AG04449 (cell line): ENCODE results near the gene HMGB4.

ENCODE experiments used
- CTCF ChIA-PET: fragments of 350-600 bp; formaldehyde crosslinking; extraction: SDS; loops from one replicate; lab custom pipeline; 2021; ENCODE audit warnings: antibody characterized with exemption; lab: Yijun Ruan, JAX
- POLR2A ChIA-PET: fragments of 400-600, 350-600 bp; formaldehyde crosslinking; extraction: SDS; loops from one replicate; lab custom pipeline; 2020; ENCODE audit warnings: antibody characterized with exemption, inconsistent platforms; lab: Yijun Ruan, JAX
- DNase-seq: peaks from one replicate; pipeline ENCODE4 v3.0.0-alpha.2; 2010; ENCODE audit warnings: low read depth, low spot score
- H3K4me3 ChIP-seq: 2 replicates; pipeline ENCODE4 v1.5.1; 2011; ENCODE audit warnings: low read depth, mild to moderate bottlenecking, control low read depth, low read length
- TF ChIP-seq, protein P1 (sequence below): IDR thresholded peaks from one replicate; pipeline ENCODE4 v1.5.1; 2011; ENCODE audit warnings: mild to moderate bottlenecking, moderate library complexity, low read length, control low read depth, inconsistent platforms; ENCODE audit not compliant: insufficient read depth; ENCODE audit errors: missing control alignments

The HMGB4 gene

GRCh38 chr1:33848205-33848937 is 15.5 kb upstream of the HMGB4 start:
- TF ChIP-seq, protein P1, sequence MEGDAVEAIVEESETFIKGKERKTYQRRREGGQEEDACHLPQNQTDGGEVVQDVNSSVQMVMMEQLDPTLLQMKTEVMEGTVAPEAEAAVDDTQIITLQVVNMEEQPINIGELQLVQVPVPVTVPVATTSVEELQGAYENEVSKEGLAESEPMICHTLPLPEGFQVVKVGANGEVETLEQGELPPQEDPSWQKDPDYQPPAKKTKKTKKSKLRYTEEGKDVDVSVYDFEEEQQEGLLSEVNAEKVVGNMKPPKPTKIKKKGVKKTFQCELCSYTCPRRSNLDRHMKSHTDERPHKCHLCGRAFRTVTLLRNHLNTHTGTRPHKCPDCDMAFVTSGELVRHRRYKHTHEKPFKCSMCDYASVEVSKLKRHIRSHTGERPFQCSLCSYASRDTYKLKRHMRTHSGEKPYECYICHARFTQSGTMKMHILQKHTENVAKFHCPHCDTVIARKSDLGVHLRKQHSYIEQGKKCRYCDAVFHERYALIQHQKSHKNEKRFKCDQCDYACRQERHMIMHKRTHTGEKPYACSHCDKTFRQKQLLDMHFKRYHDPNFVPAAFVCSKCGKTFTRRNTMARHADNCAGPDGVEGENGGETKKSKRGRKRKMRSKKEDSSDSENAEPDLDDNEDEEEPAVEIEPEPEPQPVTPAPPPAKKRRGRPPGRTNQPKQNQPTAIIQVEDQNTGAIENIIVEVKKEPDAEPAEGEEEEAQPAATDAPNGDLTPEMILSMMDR, result no peak
- CTCF ChIA-PET, result no interaction called here
- H3K4me3 ChIP-seq, result no peak overlapping the region
- POLR2A ChIA-PET, result no interaction called here
- no peak for DNase-seq

GRCh38 chr1:33849211-33849610 is 14.7 kb upstream of the HMGB4 start:
- DNase-seq, result no peak
- H3K4me3 ChIP-seq, result no peak overlapping the region
- POLR2A ChIA-PET, result no interaction called here
- TF ChIP-seq, protein P1, result no peak
- CTCF ChIA-PET, result no interaction called here

DNA sequence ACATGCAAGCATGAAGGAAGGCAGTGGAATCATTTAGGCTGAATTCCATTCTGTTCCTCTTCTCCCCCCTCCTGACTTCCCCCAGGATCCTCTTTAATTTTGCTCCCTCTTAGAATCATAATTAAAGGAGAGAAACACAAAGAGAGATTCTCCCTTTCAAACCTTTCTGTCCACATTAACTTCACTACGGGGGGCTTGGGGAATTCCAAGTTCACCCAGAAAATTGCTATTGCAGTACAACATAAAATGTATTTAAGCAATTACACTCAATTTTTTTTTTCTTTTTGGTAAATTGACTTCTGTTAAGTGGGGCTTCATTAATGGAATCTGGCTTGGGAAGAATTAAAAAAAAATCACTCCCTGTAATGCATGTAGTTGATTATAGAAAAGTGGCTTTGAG is 13.4 kb upstream of the HMGB4 start:
- POLR2A ChIA-PET, result no interaction called here
- CTCF ChIA-PET, result interaction anchor here (1.2 to 1.3 kb wide), 2 partner anchors 30 to 313 kb away, joined by 3 read pairs; no protein-coding TSS in a partner anchor

DNA sequence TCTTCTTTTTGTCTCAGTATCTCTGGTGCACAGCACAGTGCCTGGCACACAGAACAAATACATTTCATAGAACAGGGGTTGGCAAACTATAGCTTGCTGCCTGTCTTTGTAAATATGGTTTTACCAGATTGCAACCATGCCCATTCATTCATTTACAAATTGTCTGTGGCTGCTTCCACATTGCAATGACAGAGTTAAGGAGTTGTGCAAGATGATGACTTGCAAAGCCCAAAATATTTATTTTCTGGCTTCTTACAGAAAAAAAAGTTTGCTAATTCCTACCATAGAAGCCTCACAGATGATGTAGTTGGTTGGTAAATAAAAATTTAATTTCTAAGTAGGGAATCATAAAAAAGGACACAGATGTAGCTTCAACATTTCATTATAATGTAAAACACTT is 11.2 kb upstream of the HMGB4 start:
- POLR2A ChIA-PET, result no interaction called here
- CTCF ChIA-PET, result no interaction called here
- no peak for DNase-seq

More for the DNA sequence above, 13.4 kb upstream of the HMGB4 start:
- TF ChIP-seq, protein P1, result no peak
- no peak overlapping the region for H3K4me3 ChIP-seq
- no peak for DNase-seq

GRCh38 chr1:33853431-33853830 is 10.4 kb upstream of the HMGB4 start:
- POLR2A ChIA-PET, result no interaction called here
- no peak overlapping the region for H3K4me3 ChIP-seq
- DNase-seq, result no peak
- CTCF ChIA-PET, result no interaction called here
- TF ChIP-seq, protein P1, result no peak

More for the DNA sequence above, 11.2 kb upstream of the HMGB4 start:
- no peak overlapping the region for H3K4me3 ChIP-seq
- TF ChIP-seq, protein P1, result no peak

DNA sequence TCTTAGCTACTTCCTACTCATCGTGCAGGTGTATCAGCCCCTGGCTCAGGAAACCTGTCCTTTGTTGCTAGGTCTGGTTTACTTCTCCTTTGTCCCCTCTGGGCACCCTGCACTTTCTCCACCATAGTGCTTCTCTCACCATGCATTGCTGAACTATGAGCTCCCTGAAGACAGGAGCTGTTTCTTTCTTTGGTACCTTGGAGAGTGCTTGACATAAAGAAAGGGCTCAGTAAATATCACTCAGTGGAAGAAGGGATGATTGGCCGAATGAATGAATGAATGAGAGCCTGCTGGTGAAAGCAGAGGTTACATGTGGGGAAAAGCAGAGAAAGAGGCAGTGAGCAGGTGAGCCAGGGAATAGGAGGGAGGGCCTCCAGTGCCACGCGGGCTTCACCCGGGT is 9.8 kb upstream of the HMGB4 start:
- CTCF ChIA-PET, result interaction anchor here (1.2 to 1.5 kb wide), 2 partner anchors 10 to 309 kb away, joined by 3 to 5 read pairs; no protein-coding TSS in a partner anchor
- no peak overlapping the region for H3K4me3 ChIP-seq
- DNase-seq, result no peak
- TF ChIP-seq, protein P1, result no peak
- POLR2A ChIA-PET, result no interaction called here
